Fibroblast of skin of right biceps (primary cell): ENCODE measurements around the gene HDAC1.

Experiments used
- DNase-seq: peaks from one replicate; pipeline ENCODE4 v3.0.0-alpha.2; 2013

HDAC1 gene

DNA sequence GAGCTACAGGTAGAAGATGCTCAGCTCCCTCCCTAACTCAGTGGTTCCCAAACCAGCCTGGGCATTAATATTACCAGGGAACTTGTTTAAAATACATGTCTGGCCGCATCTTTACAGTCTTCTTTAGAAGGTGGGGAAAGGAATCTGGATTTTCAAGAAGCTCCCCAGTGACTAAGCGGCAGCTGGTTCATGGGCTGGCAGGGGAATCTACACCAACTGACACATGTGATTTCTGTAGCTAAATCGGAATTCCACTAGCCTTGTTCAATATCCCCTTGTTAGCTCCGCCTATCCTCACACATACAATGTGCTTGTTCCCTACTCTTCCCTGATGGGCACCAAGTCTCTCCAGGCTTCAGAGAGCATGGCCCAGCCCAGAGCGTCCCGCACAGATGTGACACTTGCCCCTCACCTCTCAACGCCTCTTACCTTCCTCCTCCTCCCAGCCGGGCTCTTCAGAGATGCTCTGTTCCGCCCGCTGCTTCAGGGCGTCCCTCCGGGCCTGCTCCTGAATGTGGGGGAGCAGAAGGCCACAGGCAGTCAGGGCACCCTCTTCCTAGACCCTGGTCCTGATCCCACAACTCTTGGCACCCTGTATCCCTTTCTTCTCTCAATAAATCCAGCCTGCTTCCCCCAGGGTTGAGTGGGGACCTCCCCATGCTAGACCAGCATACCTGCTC is 85.8 kb downstream of the HDAC1 start:
- no peak for DNase-seq

DNA sequence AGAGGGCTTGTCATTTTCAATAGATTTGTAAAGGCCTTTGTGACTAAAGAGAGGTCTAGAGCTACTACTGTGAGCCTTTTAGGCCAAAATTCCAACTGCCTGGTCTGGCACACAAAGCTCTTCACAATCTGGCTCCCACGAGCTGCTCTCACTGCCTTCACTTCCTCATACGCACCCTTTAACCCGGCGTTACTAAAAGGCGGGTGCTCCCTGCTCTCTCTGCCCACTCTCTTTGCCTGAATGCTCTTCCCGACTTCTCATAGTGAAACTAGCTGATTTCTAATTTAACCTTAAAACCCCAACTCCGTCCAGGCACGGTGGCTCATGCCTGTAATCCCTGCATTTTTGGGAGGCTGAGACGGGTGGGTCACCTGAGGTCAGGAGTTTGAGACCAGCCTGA is 88.2 kb downstream of the HDAC1 start:
- DNase-seq = no peak
